Tibial nerve (tissue), 4 donors: ENCODE results near the gene MFSD12. TPM values are rescaled to one million over a fixed set of nuclear protein-coding genes. Genes with fewer than 3 reads are reported as not detected.

Source experiments
- DNase-seq, 2 donors: peaks; one replicate each; pipeline ENCODE4 v3.0.0-alpha.2; 2019; ENCODE audit warnings: low spot score in 2 of 2
- H3K27ac ChIP-seq, 4 donors: fragments of 200-600 bp; sonication (generic) in 3 of 4; one replicate each; pipeline ENCODE4 v1.5.1; 2017 to 2019; ENCODE audit warnings: mild to moderate bottlenecking in 1 of 4
- H3K27me3 ChIP-seq, 2 donors: fragments of 200-600 bp; sonication (generic) in 1 of 2; one replicate each; pipeline versions ENCODE4 v1.5.1 to v1.6.0; 2017 to 2019
- H3K36me3 ChIP-seq, 3 donors: fragments of 200-600 bp; sonication (generic); one replicate each; pipeline ENCODE4 v1.5.1; 2018 to 2019
- H3K4me1 ChIP-seq, 4 donors: fragments of 200-600 bp; sonication (generic) in 3 of 4; one replicate each; pipeline ENCODE4 v1.5.1; 2017 to 2019
- H3K4me3 ChIP-seq, 4 donors: fragments of 200-600 bp; sonication (generic) in 3 of 4; one replicate each; pipeline ENCODE4 v1.5.1; 2017 to 2019; ENCODE audit warnings: mild to moderate bottlenecking in 1 of 4, moderate library complexity in 1 of 4
- H3K9me3 ChIP-seq, 4 donors: fragments of 200-600 bp; sonication (generic) in 3 of 4; one replicate each; pipeline ENCODE4 v1.5.1; 2017 to 2019
- CTCF ChIP-seq, 5 experiments: fragments of 200-600 bp in 3 of 5; fragments of 450-650 bp in 2 of 5; sonication (generic) in 3 of 5; IDR thresholded peaks; one replicate each; pipeline ENCODE4 v1.5.1; 2016 to 2019; ENCODE audit warnings: antibody characterized with exemption in 5 of 5, mild to moderate bottlenecking in 3 of 5, moderate library complexity in 2 of 5
- EP300 ChIP-seq, 2 donors: sonication (generic); formaldehyde crosslinking; IDR thresholded peaks; one replicate each; pipeline ENCODE4 v1.6.1; 2017; ENCODE audit warnings: antibody characterized with exemption in 2 of 2, mild to moderate bottlenecking in 1 of 2
- POLR2A ChIP-seq, 2 donors: fragments of 450-650 bp; IDR thresholded peaks; one replicate each; pipeline ENCODE4 v1.6.1; 2017; ENCODE audit warnings: antibody characterized with exemption in 2 of 2, mild to moderate bottlenecking in 2 of 2, moderate library complexity in 2 of 2
- WGBS, 2 donors: methylation state at CpG; one replicate each; pipeline ENCODE4 v1.1.5; 2018; 5-methylcytosine and 5-hydroxymethylcytosine counted together
- total RNA-seq, 4 donors: library from RNA; depleted of rRNA; stranded (reverse); fragments of >200 nt; gene quantifications; one replicate each; pipeline ENCODE4 v1.1.0, GENCODE V29; 2016

The MFSD12 gene
- total RNA-seq, 4 donors from 2014 or later, result 45.7 to 108 (median 62.8) TPM

GRCh38 chr19:3527238-3527910, 30.0 kb downstream of the MFSD12 start:
- Histone ChIP-seq H3K9me3 (no peaks in the 10 kb centered on the region), H3K4me1 (no peaks in the 10 kb centered on the region), H3K4me3 (no peak overlapping the region), H3K27ac (no peak overlapping the region), H3K27me3 (no peaks in the 10 kb centered on the region), H3K36me3 (peaks cover 4 to 79% (median 32%) of the 10 kb centered on the region in 3 donors)
- no peak for DNase-seq
- TF ChIP-seq CTCF (IDR thresholded peaks at IDR 0.05) (no peak), EP300 (IDR thresholded peaks at IDR 0.05) (no peak), POLR2A (IDR thresholded peaks at IDR 0.05) (no peak)
- WGBS, 2 donors, result 90 to 96% methylated on average over 14 to 21 of the region's 21 CpGs

GRCh38 chr19:3526507-3527237, 30.7 kb downstream of the MFSD12 start:
- Histone ChIP-seq H3K9me3 (no peaks in the 10 kb centered on the region), H3K27ac (no peak overlapping the region), H3K4me1 (no peaks in the 10 kb centered on the region), H3K27me3 (no peaks in the 10 kb centered on the region), H3K4me3 (no peak overlapping the region), H3K36me3 (peaks cover 4 to 79% (median 26%) of the 10 kb centered on the region in 3 donors)
- DNase-seq, result no peak
- WGBS, 2 donors, result 90 to 96% methylated on average over 28 of the region's 28 CpGs
- TF ChIP-seq CTCF (IDR thresholded peaks at IDR 0.05) (no peak), POLR2A (IDR thresholded peaks at IDR 0.05) (no peak), EP300 (IDR thresholded peaks at IDR 0.05) (no peak)

GRCh38 chr19:3524904-3525451, 32.4 kb downstream of the MFSD12 start:
- 90 to 92% methylated on average over 19 to 20 of the region's 20 CpGs for WGBS, 2 donors
- peaks cover 4 to 81% (median 24%) of the 10 kb centered on the region in 3 donors for H3K36me3 ChIP-seq
- no peaks in the 10 kb centered on the region for H3K9me3 ChIP-seq
- DNase-seq, result no peak
- no peak overlapping the region for H3K4me3 ChIP-seq
- H3K27me3 ChIP-seq, result no peaks in the 10 kb centered on the region
- TF ChIP-seq POLR2A (IDR thresholded peaks at IDR 0.05), result no peak
- TF ChIP-seq CTCF (IDR thresholded peaks at IDR 0.05), result no peak
- no peak for TF ChIP-seq EP300 (IDR thresholded peaks at IDR 0.05)
- no peak overlapping the region for H3K27ac ChIP-seq
- H3K4me1 ChIP-seq, result peaks cover 0 to 3% (median 0%) of the 10 kb centered on the region in 4 donors

GRCh38 chr19:3524078-3524842, 33.1 kb downstream of the MFSD12 start:
- Histone ChIP-seq H3K27ac (no peak overlapping the region), H3K36me3 (peaks cover 4 to 88% (median 24%) of the 10 kb centered on the region in 3 donors), H3K4me3 (no peak overlapping the region), H3K4me1 (peaks cover 0 to 6% (median 0%) of the 10 kb centered on the region in 4 donors), H3K27me3 (no peaks in the 10 kb centered on the region), H3K9me3 (no peaks in the 10 kb centered on the region)
- DNase-seq, result no peak
- TF ChIP-seq CTCF (IDR thresholded peaks at IDR 0.05), result no peak
- no peak for TF ChIP-seq POLR2A (IDR thresholded peaks at IDR 0.05)
- no peak for TF ChIP-seq EP300 (IDR thresholded peaks at IDR 0.05)
- WGBS, 2 donors, result 90 to 91% methylated on average over 32 to 33 of the region's 33 CpGs
